Lower lobe of right lung (tissue), 2 donors: Measurements from ENCODE around the gene UNK. TPM values are rescaled to one million over a fixed set of nuclear protein-coding genes. Genes with fewer than 3 reads are reported as not detected.
A peak's percentile ranks its signal among the peaks of the same experiment; 100 is the strongest.

ENCODE experiments used
- ATAC-seq, 2 donors: fragments of 200-7000 bp; cut with Tn5 transposase; one replicate each; pipeline ENCODE4 v1.9.1; 2020 to 2022; ENCODE audit warnings: mild to moderate bottlenecking in 2 of 2, moderate library complexity in 2 of 2
- DNase-seq: peaks from one replicate; pipeline ENCODE4 v3.0.0-alpha.2; 2020
- H3K27ac ChIP-seq: fragments of 200-600 bp; one replicate; pipeline ENCODE4 v1.8.0; 2022
- H3K27me3 ChIP-seq: fragments of 200-600 bp; one replicate; pipeline ENCODE4 v1.8.0; 2022; ENCODE audit warnings: low read depth
- H3K36me3 ChIP-seq: fragments of 200-600 bp; one replicate; pipeline ENCODE4 v1.8.0; 2022; ENCODE audit warnings: mild to moderate bottlenecking
- H3K4me1 ChIP-seq: fragments of 200-600 bp; one replicate; pipeline ENCODE4 v1.8.0; 2022
- H3K4me3 ChIP-seq: fragments of 200-600 bp; one replicate; pipeline ENCODE4 v1.8.0; 2022; ENCODE audit warnings: mild to moderate bottlenecking
- H3K9me3 ChIP-seq: fragments of 200-600 bp; one replicate; pipeline ENCODE4 v1.8.0; 2022
- CTCF ChIP-seq: fragments of 200-600 bp; IDR thresholded peaks from one replicate; pipeline ENCODE4 v1.8.0; 2022; ENCODE audit warnings: antibody characterized with exemption, mild to moderate bottlenecking
- intact Hi-C: fragments of 100-400 bp; cut with DNase I; formaldehyde crosslinking; loops from one replicate; pipeline ENCODE4 v1.11.0; 2022
- microRNA-seq: library from miRNA; unstranded; fragments of <30 nt; microRNA quantifications from one replicate; pipeline ENCODE4 v1.2.0, GENCODE V29; 2020; ENCODE audit warnings: borderline number of aligned reads
- total RNA-seq: library from RNA; stranded (reverse); fragmentation: NEBNext Ultra II Directional; extraction: Animal tissue kit (Norgen Biotek cat#: 25700); gene quantifications from one replicate; pipeline ENCODE4 v1.2.1, GENCODE V29; 2021
- donor health status: DM: no; HTN: yes; CAD: no; lungs with severe emphysema.

UNK gene
- total RNA-seq, 1 donor from 2014 or later, result 31.1 TPM

- intact Hi-C loops, result no loop called here
- no peak for TF ChIP-seq CTCF
- DNase-seq, result no peak
- no peaks in the 10 kb centered on the region for H3K27me3 ChIP-seq
- H3K9me3 ChIP-seq, result no peaks in the 10 kb centered on the region
- peaks cover 25% of the 10 kb centered on the region for H3K36me3 ChIP-seq
- H3K4me1 ChIP-seq, result peaks cover 64% of the 10 kb centered on the region
- no peak for ATAC-seq
- peak overlapping the region; percentile 93 for H3K27ac ChIP-seq
- no peak overlapping the region for H3K4me3 ChIP-seq
These were observed 89.9 kb downstream of the UNK start for GRCh38 chr17:75874323-75875181.

Small RNA genes lying within 50 kb of the gene (microRNA-seq; reads per million reads assigned to microRNA genes)
- 1.5 reads per million for gene MIR4738

Other genes with a start within 250 kb of the UNK start
- 181 TPM for gene MYO15B, start 197.0 kb upstream of the UNK start, total RNA-seq
- 2.7 TPM for gene SMIM5, start 151.4 kb upstream of the UNK start, total RNA-seq
- 39.4 TPM for gene RECQL5, start 117.7 kb upstream of the UNK start, total RNA-seq
- 73.0 TPM for gene SAP30BP, start 117.5 kb upstream of the UNK start, total RNA-seq
- 34.7 TPM for gene ITGB4, start 63.3 kb upstream of the UNK start, total RNA-seq
- gene GALK1, start 19.6 kb upstream of the UNK start, total RNA-seq, result 34.0 TPM
- 118 TPM for gene UNC13D, start 59.6 kb downstream of the UNK start, total RNA-seq
- 145 TPM for gene WBP2, start 70.5 kb downstream of the UNK start, total RNA-seq
- gene TRIM47, start 93.8 kb downstream of the UNK start, total RNA-seq, result 21.0 TPM
- 32.4 TPM for gene TRIM65, start 112.1 kb downstream of the UNK start, total RNA-seq
- gene MRPL38, start 120.1 kb downstream of the UNK start, total RNA-seq, result 68.9 TPM
- gene FBF1, start 156.2 kb downstream of the UNK start, total RNA-seq, result 13.1 TPM
- 67.1 TPM for gene ACOX1, start 194.4 kb downstream of the UNK start, total RNA-seq
- 14.6 TPM for gene TEN1, start 194.4 kb downstream of the UNK start, total RNA-seq
- 8.4 TPM for gene CDK3, start 216.0 kb downstream of the UNK start, total RNA-seq
- 36.8 TPM for gene EVPL, start 242.5 kb downstream of the UNK start, total RNA-seq